AG04449 (cell line): ENCODE results near the gene DCAF4.
A peak's percentile ranks its signal among the peaks of the same experiment; 100 is the strongest.
"Not testable (repeated sequence)": the region's sequence is repeated elsewhere in the genome, so short reads cannot be mapped to it uniquely, and the experiment has no call there.

Experiments used
- CTCF ChIA-PET: fragments of 350-600 bp; formaldehyde crosslinking; extraction: SDS; loops from one replicate; lab custom pipeline; 2021; ENCODE audit warnings: antibody characterized with exemption; lab: Yijun Ruan, JAX
- POLR2A ChIA-PET: fragments of 400-600, 350-600 bp; formaldehyde crosslinking; extraction: SDS; loops from one replicate; lab custom pipeline; 2020; ENCODE audit warnings: antibody characterized with exemption, inconsistent platforms; lab: Yijun Ruan, JAX
- DNase-seq: peaks from one replicate; pipeline ENCODE4 v3.0.0-alpha.2; 2010; ENCODE audit warnings: low read depth, low spot score
- H3K4me3 ChIP-seq: 2 replicates; pipeline ENCODE4 v1.5.1; 2011; ENCODE audit warnings: low read depth, mild to moderate bottlenecking, control low read depth, low read length
- CTCF ChIP-seq: IDR thresholded peaks from one replicate; pipeline ENCODE4 v1.5.1; 2011; ENCODE audit warnings: mild to moderate bottlenecking, moderate library complexity, low read length, control low read depth, inconsistent platforms; ENCODE audit not compliant: insufficient read depth; ENCODE audit errors: missing control alignments

The DCAF4 gene

DNA sequence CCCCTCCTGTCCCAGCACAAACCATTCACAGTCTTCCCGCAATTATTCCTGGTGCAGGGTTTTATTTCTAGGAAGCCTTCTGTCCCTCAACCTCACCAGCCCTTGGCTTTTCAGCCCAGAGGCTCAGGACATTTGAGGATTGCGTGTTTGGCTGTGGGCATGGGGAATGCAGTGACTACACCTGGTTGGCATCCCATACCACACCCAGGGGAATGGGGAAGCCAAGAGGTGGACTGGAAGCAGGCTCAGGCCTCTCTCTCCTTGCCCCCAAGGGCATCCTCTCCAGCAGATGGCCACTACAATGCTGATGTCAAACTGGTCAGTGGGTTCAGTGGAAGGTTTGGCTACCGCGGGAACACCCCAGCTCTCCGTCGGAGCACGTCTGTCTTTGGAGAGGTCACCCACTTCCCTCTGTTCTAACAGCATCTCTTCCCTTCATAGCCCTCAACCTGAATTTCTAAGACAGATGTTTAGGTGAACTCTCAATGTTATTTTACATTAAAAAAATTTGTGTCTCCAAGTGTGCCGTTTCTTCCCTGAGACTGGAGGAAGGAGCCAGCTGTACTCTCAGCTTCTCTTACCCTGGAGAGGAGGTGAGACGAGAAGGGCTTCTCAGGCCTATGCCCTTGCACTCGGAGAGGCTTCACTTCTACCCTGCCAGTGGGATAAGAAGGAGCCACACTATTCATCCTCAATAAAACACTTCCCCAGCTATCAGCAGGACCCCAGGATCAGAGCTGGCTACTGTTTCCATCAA, 35.5 kb downstream of the DCAF4 start:
- ChIA-PET POLR2A (interaction anchor here (0.7 kb wide), 1 partner anchor 294 kb away, joined by 4 read pairs; no protein-coding TSS in a partner anchor), CTCF (interaction anchor here (0.6 to 6.5 kb wide), 7 partner anchors 10 to 511 kb away, joined by 3 to 62 read pairs (median 4); no protein-coding TSS in a partner anchor)
- TF ChIP-seq CTCF, result no peak
- no peak overlapping the region for H3K4me3 ChIP-seq
- DNase-seq, result no peak

DNA sequence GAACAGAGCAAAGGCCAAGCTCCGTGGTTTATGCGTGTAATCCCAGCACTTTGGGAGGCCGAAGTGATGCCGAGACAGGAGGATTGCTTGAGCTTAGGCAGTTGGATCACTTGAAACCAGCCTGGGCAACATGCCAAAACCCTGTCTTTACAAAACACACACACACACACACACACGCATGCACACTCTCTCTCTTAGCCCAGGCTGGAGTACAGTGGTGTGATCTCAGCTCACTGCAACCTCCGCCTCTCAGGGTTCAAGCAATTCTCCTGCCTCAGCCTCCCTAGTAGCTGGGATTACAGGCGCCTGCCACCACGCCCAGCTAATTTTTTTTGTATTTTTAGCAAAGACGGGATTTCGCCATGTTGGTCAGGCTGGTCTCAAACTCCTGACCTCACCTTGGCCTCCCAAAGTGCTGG, 36.1 kb downstream of the DCAF4 start:
- CTCF ChIA-PET, result interaction anchor here (0.6 to 6.5 kb wide), 6 partner anchors 9 to 510 kb away, joined by 3 to 62 read pairs (median 3); no protein-coding TSS in a partner anchor
- H3K4me3 ChIP-seq, DNase-seq, POLR2A ChIA-PET: not testable (repeated sequence)

DNA sequence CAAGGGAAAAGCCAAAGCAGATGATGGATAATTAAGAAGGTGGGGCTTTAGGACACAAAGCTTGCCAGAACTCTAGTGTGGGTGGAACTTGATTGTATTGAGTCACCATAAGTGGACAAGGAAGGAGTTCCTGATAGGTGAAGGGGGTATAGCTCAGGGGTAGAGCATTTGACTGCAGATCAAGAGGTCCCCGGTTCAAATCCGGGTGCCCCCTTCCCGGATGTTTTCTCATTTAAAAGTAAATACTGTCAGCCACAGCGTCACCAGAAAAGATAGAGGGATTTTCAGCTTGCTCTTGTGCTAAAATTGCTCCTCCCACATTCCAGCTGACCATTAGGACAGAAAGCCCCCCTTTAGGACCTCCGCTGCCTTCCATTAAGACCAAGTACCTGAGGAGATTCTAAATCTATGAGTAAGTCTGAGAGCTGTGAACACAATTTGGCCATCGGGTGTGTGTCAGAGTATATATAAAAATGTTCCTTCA, 36.6 kb downstream of the DCAF4 start:
- peak; percentile 19 for DNase-seq
- ChIA-PET POLR2A (interaction anchor here (1.0 kb wide), 1 partner anchor 449 kb away, joined by 4 read pairs; no protein-coding TSS in a partner anchor), CTCF (interaction anchor here (1.1 to 6.5 kb wide), 7 partner anchors 9 to 510 kb away, joined by 3 to 62 read pairs (median 3); no protein-coding TSS in a partner anchor)
- no peak overlapping the region for H3K4me3 ChIP-seq
- no peak for TF ChIP-seq CTCF

DNA sequence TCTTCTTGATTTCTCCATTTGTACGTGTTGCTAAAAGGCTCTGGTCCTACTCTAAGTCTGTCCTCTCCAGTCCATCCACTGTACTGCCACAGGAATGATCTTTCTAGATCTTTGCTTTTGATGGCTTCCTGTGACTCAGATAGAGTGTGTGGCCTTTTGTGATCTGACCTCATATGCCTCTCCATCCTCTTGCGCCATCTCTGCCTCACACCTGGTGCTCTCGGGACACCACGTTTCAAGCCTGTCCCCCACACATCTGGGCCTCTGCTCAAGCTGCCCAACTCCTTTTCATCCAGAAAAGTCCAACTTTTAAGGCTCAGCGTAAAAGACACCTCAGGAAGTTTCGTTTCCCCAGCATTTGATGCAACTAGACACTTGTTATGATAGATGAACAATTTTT, 39.0 kb downstream of the DCAF4 start:
- no peak for DNase-seq
- TF ChIP-seq CTCF, result no peak
- ChIA-PET POLR2A (no interaction called here), CTCF (no interaction called here)
- no peak overlapping the region for H3K4me3 ChIP-seq

DNA sequence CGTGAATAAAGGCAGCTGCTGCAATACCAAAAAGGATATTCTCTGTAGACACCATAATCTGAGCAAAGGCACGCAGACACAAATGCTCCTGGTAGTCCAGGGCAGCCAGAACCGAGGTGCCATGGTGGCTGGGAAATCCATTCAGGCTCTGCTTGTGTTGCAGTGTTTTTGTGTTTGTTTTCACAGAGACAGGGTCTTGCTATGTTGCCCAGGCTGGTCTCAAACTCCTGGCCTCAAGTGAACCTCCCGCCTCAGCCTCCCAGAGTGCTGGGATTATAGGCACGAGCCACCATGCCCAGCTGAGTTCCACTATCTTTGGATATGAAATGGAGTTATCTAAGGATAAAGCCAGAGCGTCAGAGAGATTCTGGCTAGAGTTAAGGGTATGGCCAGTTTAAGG, 39.8 kb downstream of the DCAF4 start:
- POLR2A ChIA-PET, result no interaction called here
- no peak for DNase-seq
- CTCF ChIA-PET, result interaction anchor here (0.7 to 2.9 kb wide), 2 partner anchors 17 to 451 kb away, joined by 4 to 14 read pairs; no protein-coding TSS in a partner anchor
- no peak overlapping the region for H3K4me3 ChIP-seq
- TF ChIP-seq CTCF, result no peak

DNA sequence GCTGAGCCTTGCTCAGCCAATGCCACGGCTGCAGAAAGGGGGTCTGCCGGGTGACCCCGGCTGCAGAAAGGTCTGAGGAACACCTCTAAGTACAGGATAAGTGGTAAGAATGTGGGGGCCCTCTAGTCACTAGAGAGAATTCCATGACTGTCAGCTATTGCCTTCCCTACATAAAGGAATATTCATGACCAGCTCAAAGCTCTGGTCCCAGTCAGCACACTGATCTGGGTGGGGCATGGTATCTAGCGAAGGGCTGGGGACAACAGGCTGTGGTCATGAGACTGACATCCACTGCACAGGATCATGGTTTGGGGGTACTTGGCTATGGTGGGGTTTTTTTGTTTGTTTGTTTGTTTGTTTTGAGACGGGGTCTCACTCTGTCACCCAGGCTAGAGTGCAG, 42.1 kb downstream of the DCAF4 start:
- ChIA-PET POLR2A (no interaction called here), CTCF (interaction anchor here (1.2 to 2.9 kb wide), 3 partner anchors 20 to 454 kb away, joined by 4 to 14 read pairs (median 9); no protein-coding TSS in a partner anchor)
- no peak for TF ChIP-seq CTCF
- H3K4me3 ChIP-seq, result no peak overlapping the region
- no peak for DNase-seq
